ENCODE data around the gene PAAF1. TPM values are rescaled to one million over a fixed set of nuclear protein-coding genes. Genes with fewer than 3 reads are reported as not detected.

Gene PAAF1
- total RNA-seq, 1 experiment from 2014 or later: 21.6 TPM

GRCh38 chr11:73902303-73902702 lies 25.5 kb downstream of the PAAF1 start:
- intact Hi-C loops (cut with micrococcal nuclease): no loop called here
- H3K9me3 Mint-ChIP-seq (ENCODE audit: unreplicated experiment): no peaks in the 10 kb centered on the region
- BruUV-seq (replicated peaks): no TSS peak

GRCh38 chr11:73907191-73907590 lies 30.4 kb downstream of the PAAF1 start:
- DNase-seq (ENCODE audit: unreplicated experiment): peak; percentile 61
- Mint-ChIP-seq H3K9me3 (ENCODE audit: unreplicated experiment) (no peaks in the 10 kb centered on the region), H3K27me3 (ENCODE audit: insufficient read depth, unreplicated experiment) (no peaks in the 10 kb centered on the region), H3K4me1 (ENCODE audit: insufficient read depth, unreplicated experiment) (no peaks in the 10 kb centered on the region), H3K36me3 (ENCODE audit: insufficient read depth, unreplicated experiment) (peaks cover 54% of the 10 kb centered on the region), H3K27ac (ENCODE audit: low read depth, unreplicated experiment) (no peak overlapping the region), H3K4me3 (ENCODE audit: unreplicated experiment) (no peak overlapping the region)
- CTCF ChIA-PET: interaction anchor here (0.8 to 1.2 kb wide), 4 partner anchors 12 to 35 kb away, joined by 3 to 5 read pairs (median 3); no protein-coding TSS in a partner anchor
- BruUV-seq (replicated peaks): no TSS peak
- intact Hi-C loops (cut with micrococcal nuclease): loop anchor here (2.0 kb wide), 1 partner anchor 146 kb away; the partner anchor contains the start of gene RAB6A
- POLR2A ChIA-PET: interaction anchor here (0.6 to 1.3 kb wide), 3 partner anchors 28 to 57 kb away, joined by 3 read pairs; no protein-coding TSS in a partner anchor
- TF ChIP-seq CTCF (IDR thresholded peaks at IDR 0.05; ENCODE audit: unreplicated experiment): no peak

More at GRCh38 chr11:73902303-73902702, 25.5 kb downstream of the PAAF1 start:
- TF ChIP-seq CTCF (IDR thresholded peaks at IDR 0.05; ENCODE audit: unreplicated experiment): no peak
- Mint-ChIP-seq H3K27ac (ENCODE audit: low read depth, unreplicated experiment) (no peak overlapping the region), H3K36me3 (ENCODE audit: insufficient read depth, unreplicated experiment) (peaks cover 62% of the 10 kb centered on the region), H3K4me3 (ENCODE audit: unreplicated experiment) (no peak overlapping the region), H3K27me3 (ENCODE audit: insufficient read depth, unreplicated experiment) (no peaks in the 10 kb centered on the region), H3K4me1 (ENCODE audit: insufficient read depth, unreplicated experiment) (no peaks in the 10 kb centered on the region)
- ChIA-PET CTCF (no interaction called here), POLR2A (interaction anchor here (0.6 kb wide), 1 partner anchor 1350 kb away, joined by 4 read pairs; no protein-coding TSS in a partner anchor)
- no peak for DNase-seq (ENCODE audit: unreplicated experiment)

- no peak for DNase-seq (ENCODE audit: unreplicated experiment)
- BruUV-seq (replicated peaks): no TSS peak
- no peaks in the 10 kb centered on the region for H3K27me3 Mint-ChIP-seq (ENCODE audit: insufficient read depth, unreplicated experiment)
- intact Hi-C loops (cut with micrococcal nuclease): no loop called here
- POLR2A ChIA-PET: interaction anchor here (0.6 kb wide), 1 partner anchor 432 kb away, joined by 3 read pairs; no protein-coding TSS in a partner anchor
- no peaks in the 10 kb centered on the region for H3K9me3 Mint-ChIP-seq (ENCODE audit: unreplicated experiment)
- peaks cover 70% of the 10 kb centered on the region for H3K36me3 Mint-ChIP-seq (ENCODE audit: insufficient read depth, unreplicated experiment)
- CTCF ChIA-PET: interaction anchor here (0.9 kb wide), 1 partner anchor 251 kb away, joined by 3 read pairs; no protein-coding TSS in a partner anchor
- no peak overlapping the region for H3K4me3 Mint-ChIP-seq (ENCODE audit: unreplicated experiment)
- no peak for TF ChIP-seq CTCF (IDR thresholded peaks at IDR 0.05; ENCODE audit: unreplicated experiment)
- no peaks in the 10 kb centered on the region for H3K4me1 Mint-ChIP-seq (ENCODE audit: insufficient read depth, unreplicated experiment)
- H3K27ac Mint-ChIP-seq (ENCODE audit: low read depth, unreplicated experiment): no peak overlapping the region
These were observed 35.2 kb downstream of the PAAF1 start for GRCh38 chr11:73912026-73912425.

GRCh38 chr11:73913472-73913871 lies 36.7 kb downstream of the PAAF1 start:
- CTCF ChIA-PET: no interaction called here
- no TSS peak for BruUV-seq (replicated peaks)
- intact Hi-C loops (cut with micrococcal nuclease): no loop called here

More at GRCh38 chr11:73913472-73913871, 36.7 kb downstream of the PAAF1 start:
- no peaks in the 10 kb centered on the region for H3K27me3 Mint-ChIP-seq (ENCODE audit: insufficient read depth, unreplicated experiment)
- TF ChIP-seq CTCF (IDR thresholded peaks at IDR 0.05; ENCODE audit: unreplicated experiment): no peak
- no peak overlapping the region for H3K27ac Mint-ChIP-seq (ENCODE audit: low read depth, unreplicated experiment)
- POLR2A ChIA-PET: interaction anchor here (0.8 kb wide), 1 partner anchor 8 kb away, joined by 4 read pairs; no protein-coding TSS in a partner anchor
- peaks cover 80% of the 10 kb centered on the region for H3K36me3 Mint-ChIP-seq (ENCODE audit: insufficient read depth, unreplicated experiment)
- no peaks in the 10 kb centered on the region for H3K9me3 Mint-ChIP-seq (ENCODE audit: unreplicated experiment)
- H3K4me1 Mint-ChIP-seq (ENCODE audit: insufficient read depth, unreplicated experiment): no peaks in the 10 kb centered on the region
- DNase-seq (ENCODE audit: unreplicated experiment): no peak
- H3K4me3 Mint-ChIP-seq (ENCODE audit: unreplicated experiment): no peak overlapping the region
